IPS-18a (cell line): ENCODE data around the gene HHAT.

Source experiments
- H3K27ac ChIP-seq: one replicate; pipeline ENCODE4 v1.5.1; 2013; ENCODE audit warnings: low read length
- H3K27me3 ChIP-seq: one replicate; pipeline ENCODE4 v1.6.1; 2013; ENCODE audit warnings: mild to moderate bottlenecking, low read length; ENCODE audit not compliant: control insufficient read depth, insufficient read depth
- H3K36me3 ChIP-seq: one replicate; pipeline ENCODE4 v1.6.1; 2013; ENCODE audit warnings: low read depth, low read length; ENCODE audit not compliant: control insufficient read depth
- H3K4me1 ChIP-seq: one replicate; pipeline ENCODE4 v1.6.1; 2013; ENCODE audit warnings: low read depth, low read length; ENCODE audit not compliant: control insufficient read depth
- H3K4me3 ChIP-seq: one replicate; pipeline ENCODE4 v1.5.1; 2013; ENCODE audit warnings: low read length
- H3K9ac ChIP-seq: one replicate; pipeline ENCODE4 v1.6.1; 2013; ENCODE audit warnings: mild to moderate bottlenecking, low read length, moderate library complexity
- H3K9me3 ChIP-seq: one replicate; pipeline ENCODE4 v1.6.1; 2013; ENCODE audit warnings: low read depth, low read length; ENCODE audit not compliant: control insufficient read depth

The HHAT gene

DNA sequence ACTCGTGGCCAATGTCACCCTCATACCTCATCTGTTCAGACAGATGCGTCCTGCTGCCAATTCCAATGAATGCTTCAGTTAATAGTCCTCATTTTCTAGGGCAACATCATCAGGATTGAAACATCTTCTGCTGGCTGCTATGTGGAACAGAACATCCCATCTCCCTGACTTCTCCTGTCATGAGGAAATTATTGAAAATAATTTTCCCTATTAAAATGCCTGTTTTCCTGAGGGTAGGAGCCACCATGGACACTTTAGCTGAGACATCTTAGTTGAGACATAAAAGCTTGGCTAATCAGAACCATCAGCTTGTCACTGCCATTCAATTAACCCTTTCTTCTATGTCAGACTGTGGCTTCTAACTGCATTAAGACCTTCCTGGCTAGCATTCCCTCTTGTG, 396.1 kb downstream of the HHAT start:
- no peaks in the 10 kb centered on the region for H3K27me3 ChIP-seq

More for the DNA sequence above, 396.1 kb downstream of the HHAT start:
- no peaks in the 10 kb centered on the region for H3K9me3 ChIP-seq
- no peaks in the 10 kb centered on the region for H3K4me1 ChIP-seq
- H3K27ac ChIP-seq, result no peak overlapping the region
- no peak overlapping the region for H3K4me3 ChIP-seq
- H3K9ac ChIP-seq, result no peak overlapping the region
- H3K36me3 ChIP-seq, result no peaks in the 10 kb centered on the region
